ENCODE measurements around the gene UGT1A5. TPM values are rescaled to one million over a fixed set of nuclear protein-coding genes. Genes with fewer than 3 reads are reported as not detected.

Gene UGT1A5
- total and polyA plus RNA-seq, 2 experiments from 2014 or later: not detected

DNA sequence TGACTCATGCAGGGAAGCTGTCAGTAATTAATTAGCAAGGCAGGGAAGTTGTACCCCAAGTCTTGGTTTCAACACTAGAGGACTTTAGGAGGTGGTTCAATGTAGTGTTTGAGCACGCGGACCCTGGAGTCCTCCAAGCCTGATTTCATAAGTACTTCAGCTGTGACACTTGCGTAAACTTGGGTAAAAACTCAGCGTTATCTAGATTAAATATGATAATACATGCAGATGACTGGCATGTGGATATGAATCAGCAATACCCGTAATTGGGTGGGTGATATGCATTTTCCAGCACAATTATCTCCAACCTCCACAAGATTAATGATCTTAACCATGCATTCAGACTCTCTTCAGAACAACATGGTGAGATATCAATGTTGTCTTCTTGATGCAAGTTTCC is 25.8 kb upstream of the UGT1A5 start (continued):
- TF ChIP-seq, protein P1, sequence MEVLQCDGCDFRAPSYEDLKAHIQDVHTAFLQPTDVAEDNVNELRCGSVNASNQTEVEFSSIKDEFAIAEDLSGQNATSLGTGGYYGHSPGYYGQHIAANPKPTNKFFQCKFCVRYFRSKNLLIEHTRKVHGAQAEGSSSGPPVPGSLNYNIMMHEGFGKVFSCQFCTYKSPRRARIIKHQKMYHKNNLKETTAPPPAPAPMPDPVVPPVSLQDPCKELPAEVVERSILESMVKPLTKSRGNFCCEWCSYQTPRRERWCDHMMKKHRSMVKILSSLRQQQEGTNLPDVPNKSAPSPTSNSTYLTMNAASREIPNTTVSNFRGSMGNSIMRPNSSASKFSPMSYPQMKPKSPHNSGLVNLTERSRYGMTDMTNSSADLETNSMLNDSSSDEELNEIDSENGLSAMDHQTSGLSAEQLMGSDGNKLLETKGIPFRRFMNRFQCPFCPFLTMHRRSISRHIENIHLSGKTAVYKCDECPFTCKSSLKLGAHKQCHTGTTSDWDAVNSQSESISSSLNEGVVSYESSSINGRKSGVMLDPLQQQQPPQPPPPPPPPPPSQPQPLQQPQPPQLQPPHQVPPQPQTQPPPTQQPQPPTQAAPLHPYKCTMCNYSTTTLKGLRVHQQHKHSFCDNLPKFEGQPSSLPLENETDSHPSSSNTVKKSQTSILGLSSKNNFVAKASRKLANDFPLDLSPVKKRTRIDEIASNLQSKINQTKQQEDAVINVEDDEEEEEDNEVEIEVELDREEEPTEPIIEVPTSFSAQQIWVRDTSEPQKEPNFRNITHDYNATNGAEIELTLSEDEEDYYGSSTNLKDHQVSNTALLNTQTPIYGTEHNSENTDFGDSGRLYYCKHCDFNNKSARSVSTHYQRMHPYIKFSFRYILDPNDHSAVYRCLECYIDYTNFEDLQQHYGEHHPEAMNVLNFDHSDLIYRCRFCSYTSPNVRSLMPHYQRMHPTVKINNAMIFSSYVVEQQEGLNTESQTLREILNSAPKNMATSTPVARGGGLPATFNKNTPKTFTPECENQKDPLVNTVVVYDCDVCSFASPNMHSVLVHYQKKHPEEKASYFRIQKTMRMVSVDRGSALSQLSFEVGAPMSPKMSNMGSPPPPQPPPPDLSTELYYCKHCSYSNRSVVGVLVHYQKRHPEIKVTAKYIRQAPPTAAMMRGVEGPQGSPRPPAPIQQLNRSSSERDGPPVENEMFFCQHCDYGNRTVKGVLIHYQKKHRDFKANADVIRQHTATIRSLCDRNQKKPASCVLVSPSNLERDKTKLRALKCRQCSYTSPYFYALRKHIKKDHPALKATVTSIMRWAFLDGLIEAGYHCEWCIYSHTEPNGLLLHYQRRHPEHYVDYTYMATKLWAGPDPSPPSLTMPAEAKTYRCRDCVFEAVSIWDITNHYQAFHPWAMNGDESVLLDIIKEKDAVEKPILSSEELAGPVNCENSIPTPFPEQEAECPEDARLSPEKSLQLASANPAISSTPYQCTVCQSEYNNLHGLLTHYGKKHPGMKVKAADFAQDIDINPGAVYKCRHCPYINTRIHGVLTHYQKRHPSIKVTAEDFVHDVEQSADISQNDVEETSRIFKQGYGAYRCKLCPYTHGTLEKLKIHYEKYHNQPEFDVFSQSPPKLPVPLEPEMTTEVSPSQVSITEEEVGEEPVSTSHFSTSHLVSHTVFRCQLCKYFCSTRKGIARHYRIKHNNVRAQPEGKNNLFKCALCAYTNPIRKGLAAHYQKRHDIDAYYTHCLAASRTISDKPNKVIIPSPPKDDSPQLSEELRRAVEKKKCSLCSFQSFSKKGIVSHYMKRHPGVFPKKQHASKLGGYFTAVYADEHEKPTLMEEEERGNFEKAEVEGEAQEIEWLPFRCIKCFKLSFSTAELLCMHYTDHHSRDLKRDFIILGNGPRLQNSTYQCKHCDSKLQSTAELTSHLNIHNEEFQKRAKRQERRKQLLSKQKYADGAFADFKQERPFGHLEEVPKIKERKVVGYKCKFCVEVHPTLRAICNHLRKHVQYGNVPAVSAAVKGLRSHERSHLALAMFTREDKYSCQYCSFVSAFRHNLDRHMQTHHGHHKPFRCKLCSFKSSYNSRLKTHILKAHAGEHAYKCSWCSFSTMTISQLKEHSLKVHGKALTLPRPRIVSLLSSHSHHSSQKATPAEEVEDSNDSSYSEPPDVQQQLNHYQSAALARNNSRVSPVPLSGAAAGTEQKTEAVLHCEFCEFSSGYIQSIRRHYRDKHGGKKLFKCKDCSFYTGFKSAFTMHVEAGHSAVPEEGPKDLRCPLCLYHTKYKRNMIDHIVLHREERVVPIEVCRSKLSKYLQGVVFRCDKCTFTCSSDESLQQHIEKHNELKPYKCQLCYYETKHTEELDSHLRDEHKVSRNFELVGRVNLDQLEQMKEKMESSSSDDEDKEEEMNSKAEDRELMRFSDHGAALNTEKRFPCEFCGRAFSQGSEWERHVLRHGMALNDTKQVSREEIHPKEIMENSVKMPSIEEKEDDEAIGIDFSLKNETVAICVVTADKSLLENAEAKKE (CRISPR knock-in tag; IDR thresholded peaks at IDR 0.05): no peak
- TF ChIP-seq EZH2 (IDR thresholded peaks at IDR 0.05; ENCODE audit: low read depth, unreplicated experiment) (no peak), STAT1 (IDR thresholded peaks at IDR 0.05; ENCODE audit: unreplicated experiment) (no peak), CREB1 (CRISPR knock-in tag; IDR thresholded peaks at IDR 0.05; ENCODE audit: low read depth) (no peak), NANOG (IDR thresholded peaks at IDR 0.05; ENCODE audit: borderline replicate concordance) (no peak), EZH2phosphoT487 (IDR thresholded peaks at IDR 0.05; ENCODE audit: unreplicated experiment) (no peak), ZNF331 (CRISPR knock-in tag; IDR thresholded peaks at IDR 0.05; ENCODE audit: low read depth) (no peak), ZNF114 (CRISPR knock-in tag; IDR thresholded peaks at IDR 0.05) (no peak)
- TF ChIP-seq, protein P2, sequence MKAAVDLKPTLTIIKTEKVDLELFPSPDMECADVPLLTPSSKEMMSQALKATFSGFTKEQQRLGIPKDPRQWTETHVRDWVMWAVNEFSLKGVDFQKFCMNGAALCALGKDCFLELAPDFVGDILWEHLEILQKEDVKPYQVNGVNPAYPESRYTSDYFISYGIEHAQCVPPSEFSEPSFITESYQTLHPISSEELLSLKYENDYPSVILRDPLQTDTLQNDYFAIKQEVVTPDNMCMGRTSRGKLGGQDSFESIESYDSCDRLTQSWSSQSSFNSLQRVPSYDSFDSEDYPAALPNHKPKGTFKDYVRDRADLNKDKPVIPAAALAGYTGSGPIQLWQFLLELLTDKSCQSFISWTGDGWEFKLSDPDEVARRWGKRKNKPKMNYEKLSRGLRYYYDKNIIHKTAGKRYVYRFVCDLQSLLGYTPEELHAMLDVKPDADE (IDR thresholded peaks at IDR 0.05): no peak
- TF ChIP-seq, protein P3, sequence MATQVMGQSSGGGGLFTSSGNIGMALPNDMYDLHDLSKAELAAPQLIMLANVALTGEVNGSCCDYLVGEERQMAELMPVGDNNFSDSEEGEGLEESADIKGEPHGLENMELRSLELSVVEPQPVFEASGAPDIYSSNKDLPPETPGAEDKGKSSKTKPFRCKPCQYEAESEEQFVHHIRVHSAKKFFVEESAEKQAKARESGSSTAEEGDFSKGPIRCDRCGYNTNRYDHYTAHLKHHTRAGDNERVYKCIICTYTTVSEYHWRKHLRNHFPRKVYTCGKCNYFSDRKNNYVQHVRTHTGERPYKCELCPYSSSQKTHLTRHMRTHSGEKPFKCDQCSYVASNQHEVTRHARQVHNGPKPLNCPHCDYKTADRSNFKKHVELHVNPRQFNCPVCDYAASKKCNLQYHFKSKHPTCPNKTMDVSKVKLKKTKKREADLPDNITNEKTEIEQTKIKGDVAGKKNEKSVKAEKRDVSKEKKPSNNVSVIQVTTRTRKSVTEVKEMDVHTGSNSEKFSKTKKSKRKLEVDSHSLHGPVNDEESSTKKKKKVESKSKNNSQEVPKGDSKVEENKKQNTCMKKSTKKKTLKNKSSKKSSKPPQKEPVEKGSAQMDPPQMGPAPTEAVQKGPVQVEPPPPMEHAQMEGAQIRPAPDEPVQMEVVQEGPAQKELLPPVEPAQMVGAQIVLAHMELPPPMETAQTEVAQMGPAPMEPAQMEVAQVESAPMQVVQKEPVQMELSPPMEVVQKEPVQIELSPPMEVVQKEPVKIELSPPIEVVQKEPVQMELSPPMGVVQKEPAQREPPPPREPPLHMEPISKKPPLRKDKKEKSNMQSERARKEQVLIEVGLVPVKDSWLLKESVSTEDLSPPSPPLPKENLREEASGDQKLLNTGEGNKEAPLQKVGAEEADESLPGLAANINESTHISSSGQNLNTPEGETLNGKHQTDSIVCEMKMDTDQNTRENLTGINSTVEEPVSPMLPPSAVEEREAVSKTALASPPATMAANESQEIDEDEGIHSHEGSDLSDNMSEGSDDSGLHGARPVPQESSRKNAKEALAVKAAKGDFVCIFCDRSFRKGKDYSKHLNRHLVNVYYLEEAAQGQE (IDR thresholded peaks at IDR 0.05; ENCODE audit: unreplicated experiment): no peak

Measured in GM23338 (cell line).